Measurements from ENCODE around the gene P4HB. TPM values are rescaled to one million over a fixed set of nuclear protein-coding genes. Genes with fewer than 3 reads are reported as not detected.

Gene P4HB
- total RNA-seq, 1 donor = 763 TPM

- peak; percentile 58 for TF ChIP-seq CTCF (IDR thresholded peaks at IDR 0.05; ENCODE audit: insufficient read depth, low read length)
- DNase-seq (ENCODE audit: low read depth) = peak; percentile 55
- H3K4me3 ChIP-seq (ENCODE audit: low read depth, low read length) = no peak overlapping the region
Observed at GRCh38 chr17:81821603-81822311, 38.6 kb downstream of the P4HB start.

GRCh38 chr17:81821147-81821546, 39.2 kb downstream of the P4HB start:
- TF ChIP-seq CTCF (IDR thresholded peaks at IDR 0.05; ENCODE audit: insufficient read depth, low read length) = no peak
- no peak for DNase-seq (ENCODE audit: low read depth)
- no peak overlapping the region for H3K4me3 ChIP-seq (ENCODE audit: low read depth, low read length)

GRCh38 chr17:81819708-81820107, 40.6 kb downstream of the P4HB start:
- DNase-seq (ENCODE audit: low read depth) = no peak
- TF ChIP-seq CTCF (IDR thresholded peaks at IDR 0.05; ENCODE audit: insufficient read depth, low read length) = no peak

GRCh38 chr17:81817758-81818147, 42.6 kb downstream of the P4HB start:
- no peak for DNase-seq (ENCODE audit: low read depth)
- no peak for TF ChIP-seq CTCF (IDR thresholded peaks at IDR 0.05; ENCODE audit: insufficient read depth, low read length)
- H3K4me3 ChIP-seq (ENCODE audit: low read depth, low read length) = no peak overlapping the region

More at GRCh38 chr17:81819708-81820107, 40.6 kb downstream of the P4HB start:
- H3K4me3 ChIP-seq (ENCODE audit: low read depth, low read length) = no peak overlapping the region

GRCh38 chr17:81815646-81815986, 44.7 kb downstream of the P4HB start:
- no peak overlapping the region for H3K4me3 ChIP-seq (ENCODE audit: low read depth, low read length)
- DNase-seq (ENCODE audit: low read depth) = no peak
- no peak for TF ChIP-seq CTCF (IDR thresholded peaks at IDR 0.05; ENCODE audit: insufficient read depth, low read length)

GRCh38 chr17:81814748-81815645, 45.3 kb downstream of the P4HB start:
- TF ChIP-seq CTCF (IDR thresholded peaks at IDR 0.05; ENCODE audit: insufficient read depth, low read length) = no peak
- H3K4me3 ChIP-seq (ENCODE audit: low read depth, low read length) = no peak overlapping the region
- DNase-seq (ENCODE audit: low read depth) = no peak
